K562 (cell line): ENCODE results near the gene SFMBT2.

Experiments used
- FOXJ2 ChIP-seq: fragments of 200-800 bp; sonication (Bioruptor generic); IDR thresholded peaks from 2 replicates; pipeline ENCODE4 v1.6.1; 2016; ENCODE audit warnings: missing genetic modification characterization, missing compliant biosample characterization
- SMAD1 ChIP-seq: fragments of 150-350 bp; IDR thresholded peaks from 2 replicates; pipeline ENCODE4 v1.6.1; 2014; ENCODE audit warnings: low read length, low read depth; ENCODE audit not compliant: partially characterized antibody
- TAF1 ChIP-seq: IDR thresholded peaks from 2 replicates; pipeline ENCODE4 v1.6.1; 2011; ENCODE audit warnings: mild to moderate bottlenecking, low read length, moderate library complexity; ENCODE audit not compliant: insufficient read depth, control insufficient read depth, severe bottlenecking; ENCODE audit errors: extremely low read depth
- TF ChIP-seq, protein P1 (sequence below): fragments of 250-450 bp; sonication (Bioruptor Pico); IDR thresholded peaks from 2 replicates; pipeline ENCODE4 v1.5.0; 2021; ENCODE audit warnings: mild to moderate bottlenecking, borderline replicate concordance
- TF ChIP-seq, protein P2 (sequence below), 2 experiments: IDR thresholded peaks; 2 replicates each; pipeline ENCODE4 v1.6.1; 2011; ENCODE audit warnings: borderline replicate concordance in 1 of 2, control low read depth in 1 of 2, low read depth in 1 of 2, low read length in 1 of 2, mild to moderate bottlenecking in 1 of 2, mixed read lengths in 1 of 2, moderate library complexity in 1 of 2; ENCODE audit not compliant: insufficient read depth in 1 of 2, insufficient read length in 1 of 2, poor library complexity in 1 of 2, severe bottlenecking in 1 of 2; ENCODE audit errors: extremely low read depth in 1 of 2

DNA sequence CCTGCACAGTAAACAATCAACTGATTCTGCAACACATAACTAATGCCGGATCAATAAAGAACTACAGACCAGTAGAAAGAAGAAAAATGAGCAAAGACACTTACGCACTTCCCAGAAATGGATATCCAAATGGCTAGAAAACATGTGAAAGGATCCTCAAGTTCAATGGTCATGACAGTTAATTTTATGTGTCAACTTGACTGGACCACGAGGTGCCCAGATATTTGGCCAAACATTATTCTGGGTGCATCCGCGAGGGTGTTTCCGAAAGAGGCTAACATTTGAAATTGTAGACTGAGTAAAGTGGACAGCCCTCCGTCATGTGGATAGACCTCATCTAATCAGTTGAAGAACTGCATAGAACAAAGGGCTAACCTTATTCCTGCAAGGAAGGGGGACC, 102.0 kb downstream of the SFMBT2 start:
- TF ChIP-seq, protein P1, sequence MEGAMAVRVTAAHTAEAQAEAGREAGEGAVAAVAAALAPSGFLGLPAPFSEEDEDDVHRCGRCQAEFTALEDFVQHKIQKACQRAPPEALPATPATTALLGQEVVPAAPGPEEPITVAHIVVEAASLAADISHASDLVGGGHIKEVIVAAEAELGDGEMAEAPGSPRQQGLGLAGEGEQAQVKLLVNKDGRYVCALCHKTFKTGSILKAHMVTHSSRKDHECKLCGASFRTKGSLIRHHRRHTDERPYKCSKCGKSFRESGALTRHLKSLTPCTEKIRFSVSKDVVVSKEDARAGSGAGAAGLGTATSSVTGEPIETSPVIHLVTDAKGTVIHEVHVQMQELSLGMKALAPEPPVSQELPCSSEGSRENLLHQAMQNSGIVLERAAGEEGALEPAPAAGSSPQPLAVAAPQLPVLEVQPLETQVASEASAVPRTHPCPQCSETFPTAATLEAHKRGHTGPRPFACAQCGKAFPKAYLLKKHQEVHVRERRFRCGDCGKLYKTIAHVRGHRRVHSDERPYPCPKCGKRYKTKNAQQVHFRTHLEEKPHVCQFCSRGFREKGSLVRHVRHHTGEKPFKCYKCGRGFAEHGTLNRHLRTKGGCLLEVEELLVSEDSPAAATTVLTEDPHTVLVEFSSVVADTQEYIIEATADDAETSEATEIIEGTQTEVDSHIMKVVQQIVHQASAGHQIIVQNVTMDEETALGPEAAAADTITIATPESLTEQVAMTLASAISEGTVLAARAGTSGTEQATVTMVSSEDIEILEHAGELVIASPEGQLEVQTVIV (CRISPR knock-in tag), result no peak
- TF ChIP-seq SMAD1, result no peak
- TF ChIP-seq TAF1, result no peak
- TF ChIP-seq FOXJ2 (tag), result no peak
- TF ChIP-seq, protein P2, sequence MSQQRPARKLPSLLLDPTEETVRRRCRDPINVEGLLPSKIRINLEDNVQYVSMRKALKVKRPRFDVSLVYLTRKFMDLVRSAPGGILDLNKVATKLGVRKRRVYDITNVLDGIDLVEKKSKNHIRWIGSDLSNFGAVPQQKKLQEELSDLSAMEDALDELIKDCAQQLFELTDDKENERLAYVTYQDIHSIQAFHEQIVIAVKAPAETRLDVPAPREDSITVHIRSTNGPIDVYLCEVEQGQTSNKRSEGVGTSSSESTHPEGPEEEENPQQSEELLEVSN (IDR thresholded peaks at IDR 0.05; ENCODE audit: borderline replicate concordance in 1 of 2, extremely low read depth in 1 of 2, insufficient read depth in 1 of 2, insufficient read length in 1 of 2, low read depth in 1 of 2, low read length in 1 of 2, poor library complexity in 1 of 2, severe bottlenecking in 1 of 2), result no peak
